Measurements from ENCODE around the gene ADRB1. TPM values are rescaled to one million over a fixed set of nuclear protein-coding genes. Genes with fewer than 3 reads are reported as not detected.

Gene ADRB1
- total RNA-seq, 1 donor from 2014 or later = not detected

DNA sequence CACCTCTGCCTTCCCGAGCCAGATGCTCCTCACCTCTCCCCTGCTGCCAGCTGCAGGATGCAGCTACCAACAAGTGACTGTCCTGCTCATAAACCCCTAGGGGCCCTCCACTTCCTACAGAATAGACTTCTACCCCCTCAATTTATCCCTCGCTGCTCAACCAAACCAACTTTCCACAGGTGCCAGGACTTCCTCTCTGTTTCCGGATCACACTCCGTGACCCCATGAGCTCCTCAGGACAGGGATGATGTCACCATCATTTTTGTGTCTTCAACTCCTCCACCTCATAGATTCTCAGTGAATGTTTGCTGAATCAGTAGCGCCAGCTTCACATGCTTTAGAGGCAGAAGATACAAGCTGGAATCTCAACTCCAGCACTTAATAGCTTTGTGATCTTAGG lies 25.8 kb upstream of the ADRB1 start:
- H3K27me3 Mint-ChIP-seq (ENCODE audit: low read depth) = peaks cover 58% of the 10 kb centered on the region

DNA sequence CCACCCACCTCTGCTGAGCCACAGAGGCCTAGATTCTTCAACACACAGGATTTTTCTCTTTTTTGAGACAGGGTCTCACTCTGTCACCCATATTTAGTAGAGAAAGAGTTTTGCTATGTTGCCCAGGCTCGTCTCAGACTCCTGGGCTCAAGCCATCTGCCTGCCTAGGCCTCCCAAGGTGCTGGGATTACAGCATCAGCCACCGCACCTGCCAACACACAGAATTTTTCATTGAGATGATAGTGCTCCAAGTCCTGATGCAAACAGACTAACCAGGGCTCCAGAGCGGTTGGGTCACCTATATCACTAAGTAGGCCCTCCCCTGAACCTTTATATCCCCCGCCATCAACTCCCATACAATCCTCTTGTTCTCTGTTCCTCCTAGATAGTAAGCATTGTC lies 24.4 kb upstream of the ADRB1 start:
- Mint-ChIP-seq H3K27ac (no peak overlapping the region), H3K36me3 (ENCODE audit: low read depth) (no peaks in the 10 kb centered on the region), H3K4me1 (ENCODE audit: low read depth) (peaks cover 6% of the 10 kb centered on the region), H3K27me3 (ENCODE audit: low read depth) (peaks cover 63% of the 10 kb centered on the region), H3K4me3 (ENCODE audit: low read depth) (no peak overlapping the region), H3K9me3 (peaks cover 12% of the 10 kb centered on the region)
- no peak for DNase-seq (ENCODE audit: low spot score)
- intact Hi-C loops (cut with micrococcal nuclease) = no loop called here

More for the DNA sequence above, 25.8 kb upstream of the ADRB1 start:
- intact Hi-C loops (cut with micrococcal nuclease) = no loop called here
- peaks cover 12% of the 10 kb centered on the region for H3K9me3 Mint-ChIP-seq
- no peak for DNase-seq (ENCODE audit: low spot score)
- H3K27ac Mint-ChIP-seq = no peak overlapping the region
- no peaks in the 10 kb centered on the region for H3K36me3 Mint-ChIP-seq (ENCODE audit: low read depth)
- H3K4me3 Mint-ChIP-seq (ENCODE audit: low read depth) = no peak overlapping the region
- no peaks in the 10 kb centered on the region for H3K4me1 Mint-ChIP-seq (ENCODE audit: low read depth)

DNA sequence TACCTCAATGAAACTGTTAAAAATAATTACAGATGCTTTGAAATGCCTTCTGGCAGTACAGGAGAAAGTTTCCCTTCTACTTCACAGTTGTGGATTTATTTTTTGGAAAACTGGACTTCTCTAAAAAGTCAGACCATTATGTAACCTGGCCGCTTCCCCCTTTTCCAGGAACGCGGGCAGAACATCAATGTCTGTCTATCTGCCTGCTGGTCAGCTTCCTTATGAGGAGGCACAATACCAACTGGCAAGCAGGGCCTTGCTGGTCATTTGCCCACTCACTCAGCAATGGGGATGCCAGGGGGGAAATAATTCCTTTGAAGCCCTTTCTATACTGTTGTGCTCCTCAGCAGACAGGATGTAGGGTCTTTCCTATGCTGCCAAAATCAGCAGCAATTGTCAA lies 22.5 kb upstream of the ADRB1 start:
- Mint-ChIP-seq H3K4me1 (ENCODE audit: low read depth) (peaks cover 22% of the 10 kb centered on the region), H3K27me3 (ENCODE audit: low read depth) (peaks cover 52% of the 10 kb centered on the region), H3K4me3 (ENCODE audit: low read depth) (no peak overlapping the region), H3K36me3 (ENCODE audit: low read depth) (peaks cover 3% of the 10 kb centered on the region), H3K9me3 (peaks cover under 1% of the 10 kb centered on the region), H3K27ac (no peak overlapping the region)
- DNase-seq (ENCODE audit: low spot score) = no peak
- intact Hi-C loops (cut with micrococcal nuclease) = no loop called here

- intact Hi-C loops (cut with micrococcal nuclease) = no loop called here
- Mint-ChIP-seq H3K36me3 (ENCODE audit: low read depth) (peaks cover 3% of the 10 kb centered on the region), H3K4me1 (ENCODE audit: low read depth) (peaks cover 27% of the 10 kb centered on the region), H3K27me3 (ENCODE audit: low read depth) (peaks cover 51% of the 10 kb centered on the region), H3K4me3 (ENCODE audit: low read depth) (no peak overlapping the region), H3K9me3 (no peaks in the 10 kb centered on the region), H3K27ac (no peak overlapping the region)
- DNase-seq (ENCODE audit: low spot score) = no peak
These were observed 21.7 kb upstream of the ADRB1 start for GRCh38 chr10:114021717-114022680.

DNA sequence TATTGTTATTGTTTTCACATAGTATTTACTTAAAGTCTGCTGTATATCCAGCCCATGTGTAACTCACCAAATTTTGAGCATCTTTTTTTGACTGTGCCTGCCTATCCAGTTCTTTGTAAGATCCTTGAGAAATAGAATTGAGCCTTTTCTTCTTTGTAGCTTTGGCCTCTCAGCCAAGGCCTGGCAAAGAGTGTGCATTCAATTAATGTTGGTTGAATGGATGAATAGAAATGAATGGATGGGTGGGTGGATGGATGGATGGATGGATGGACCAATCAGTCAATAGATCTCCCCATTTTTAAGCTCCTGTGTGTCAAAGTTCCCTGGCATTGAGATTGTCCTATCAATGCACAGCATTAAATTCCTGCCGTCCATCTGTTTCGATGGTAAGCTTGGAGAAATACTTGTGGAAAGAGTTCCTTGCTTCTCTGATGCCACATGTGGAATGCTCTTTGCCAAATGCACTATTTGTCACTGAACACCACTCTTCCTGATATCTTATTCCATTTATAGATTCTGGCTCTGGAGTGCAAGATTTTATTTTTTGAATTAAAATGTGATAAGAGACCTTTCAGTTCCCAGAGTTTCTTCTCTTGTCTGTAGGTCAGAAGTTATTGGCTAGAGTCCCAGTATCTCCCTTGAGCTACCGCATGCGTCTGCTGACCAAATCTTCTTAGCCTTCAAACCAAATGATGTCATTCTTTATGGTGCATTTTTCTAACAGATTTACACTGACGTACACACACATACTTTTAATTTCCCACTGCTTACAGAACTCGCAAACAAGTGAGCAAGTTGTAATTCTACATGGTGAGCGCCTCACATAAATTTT lies 20.7 kb upstream of the ADRB1 start:
- H3K27me3 Mint-ChIP-seq (ENCODE audit: low read depth) = peaks cover 50% of the 10 kb centered on the region
- no peaks in the 10 kb centered on the region for H3K9me3 Mint-ChIP-seq
- no peak for DNase-seq (ENCODE audit: low spot score)

DNA sequence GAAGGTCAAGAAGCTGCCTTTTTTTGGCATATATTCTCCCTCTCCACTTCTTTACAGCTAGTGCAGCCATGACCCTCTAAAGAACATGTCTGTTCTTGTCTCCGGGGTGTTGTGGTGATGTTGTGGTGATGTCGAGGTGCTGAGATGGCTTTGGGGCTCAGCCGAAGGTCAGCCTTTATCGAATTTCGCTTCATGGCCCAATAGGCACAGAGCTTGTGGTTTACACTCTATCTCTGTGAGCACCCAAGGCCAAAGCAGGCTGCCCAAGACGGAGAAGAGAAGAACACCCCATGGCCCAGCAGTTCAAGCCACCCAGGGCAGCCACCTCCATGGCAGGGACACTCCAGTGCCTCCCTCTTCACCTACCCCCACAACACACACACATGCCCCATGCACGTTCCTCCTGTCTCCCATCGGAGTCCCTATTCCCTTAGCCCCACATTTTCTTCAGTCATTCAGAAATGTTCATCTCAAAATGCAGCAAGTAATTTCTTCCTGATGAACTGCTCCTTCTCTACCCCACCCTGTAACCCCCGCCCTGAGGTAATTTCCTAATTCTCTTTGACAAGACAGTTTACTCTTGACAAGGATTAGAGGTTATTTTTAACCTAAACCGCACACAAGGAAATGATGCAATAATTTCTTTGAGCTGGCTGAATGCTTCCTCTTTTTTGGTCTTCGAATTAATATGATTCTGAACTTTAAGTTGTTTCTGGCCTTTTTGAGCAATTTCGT lies 18.6 kb upstream of the ADRB1 start:
- H3K4me3 Mint-ChIP-seq (ENCODE audit: low read depth) = peak overlapping the region; percentile 30
- H3K9me3 Mint-ChIP-seq = no peaks in the 10 kb centered on the region
- peaks cover 60% of the 10 kb centered on the region for H3K27me3 Mint-ChIP-seq (ENCODE audit: low read depth)
- no peak overlapping the region for H3K27ac Mint-ChIP-seq
- peaks cover 32% of the 10 kb centered on the region for H3K4me1 Mint-ChIP-seq (ENCODE audit: low read depth)
- no peak for DNase-seq (ENCODE audit: low spot score)
- peaks cover 3% of the 10 kb centered on the region for H3K36me3 Mint-ChIP-seq (ENCODE audit: low read depth)
- intact Hi-C loops (cut with micrococcal nuclease) = no loop called here

More for the DNA sequence above, 20.7 kb upstream of the ADRB1 start:
- no peak overlapping the region for H3K4me3 Mint-ChIP-seq (ENCODE audit: low read depth)
- intact Hi-C loops (cut with micrococcal nuclease) = no loop called here
- H3K36me3 Mint-ChIP-seq (ENCODE audit: low read depth) = peaks cover 3% of the 10 kb centered on the region
- H3K4me1 Mint-ChIP-seq (ENCODE audit: low read depth) = peaks cover 27% of the 10 kb centered on the region
- no peak overlapping the region for H3K27ac Mint-ChIP-seq

DNA sequence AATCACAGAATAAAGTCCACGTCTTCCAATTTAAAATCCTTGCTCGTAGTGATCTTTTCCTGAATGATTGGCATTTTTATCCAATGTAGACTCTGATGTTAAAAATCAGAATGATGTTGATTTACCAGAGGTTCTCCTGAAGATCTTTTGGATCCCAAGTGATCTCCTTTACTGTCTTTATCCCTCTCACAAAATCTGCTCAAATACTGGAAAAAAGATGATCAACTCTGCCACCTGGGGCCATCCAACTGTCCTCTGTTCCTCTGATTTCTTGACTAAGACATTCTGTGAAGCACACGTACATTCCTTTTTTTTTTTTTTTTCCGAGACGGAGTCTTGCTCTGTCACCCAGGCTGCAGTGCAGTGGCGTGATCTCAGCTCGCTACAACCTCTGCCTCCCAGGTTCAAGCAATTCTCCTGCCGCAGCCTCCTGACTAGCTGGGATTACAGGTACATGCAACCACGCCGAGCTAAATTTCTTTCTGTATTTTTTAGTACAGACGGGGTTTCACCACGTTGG lies 18.0 kb upstream of the ADRB1 start:
- Mint-ChIP-seq H3K4me1 (ENCODE audit: low read depth) (peaks cover 32% of the 10 kb centered on the region), H3K4me3 (ENCODE audit: low read depth) (peak overlapping the region; percentile 30), H3K27me3 (ENCODE audit: low read depth) (peaks cover 57% of the 10 kb centered on the region), H3K36me3 (ENCODE audit: low read depth) (peaks cover 3% of the 10 kb centered on the region), H3K27ac (no peak overlapping the region), H3K9me3 (no peaks in the 10 kb centered on the region)
- no peak for DNase-seq (ENCODE audit: low spot score)
- intact Hi-C loops (cut with micrococcal nuclease) = no loop called here

GRCh38 chr10:114026189-114027040 lies 17.3 kb upstream of the ADRB1 start:
- intact Hi-C loops (cut with micrococcal nuclease) = no loop called here
- Mint-ChIP-seq H3K9me3 (no peaks in the 10 kb centered on the region), H3K27me3 (ENCODE audit: low read depth) (peaks cover 57% of the 10 kb centered on the region), H3K4me3 (ENCODE audit: low read depth) (no peak overlapping the region), H3K4me1 (ENCODE audit: low read depth) (peaks cover 32% of the 10 kb centered on the region), H3K27ac (no peak overlapping the region), H3K36me3 (ENCODE audit: low read depth) (peaks cover 3% of the 10 kb centered on the region)
- no peak for DNase-seq (ENCODE audit: low spot score)

- H3K9me3 Mint-ChIP-seq = no peaks in the 10 kb centered on the region
- H3K36me3 Mint-ChIP-seq (ENCODE audit: low read depth) = peaks cover 3% of the 10 kb centered on the region
- H3K27ac Mint-ChIP-seq = no peak overlapping the region
- H3K4me3 Mint-ChIP-seq (ENCODE audit: low read depth) = no peak overlapping the region
- peaks cover 57% of the 10 kb centered on the region for H3K27me3 Mint-ChIP-seq (ENCODE audit: low read depth)
- DNase-seq (ENCODE audit: low spot score) = no peak
- peaks cover 32% of the 10 kb centered on the region for H3K4me1 Mint-ChIP-seq (ENCODE audit: low read depth)
- intact Hi-C loops (cut with micrococcal nuclease) = no loop called here
These were observed 16.6 kb upstream of the ADRB1 start for GRCh38 chr10:114027041-114027394.

DNA sequence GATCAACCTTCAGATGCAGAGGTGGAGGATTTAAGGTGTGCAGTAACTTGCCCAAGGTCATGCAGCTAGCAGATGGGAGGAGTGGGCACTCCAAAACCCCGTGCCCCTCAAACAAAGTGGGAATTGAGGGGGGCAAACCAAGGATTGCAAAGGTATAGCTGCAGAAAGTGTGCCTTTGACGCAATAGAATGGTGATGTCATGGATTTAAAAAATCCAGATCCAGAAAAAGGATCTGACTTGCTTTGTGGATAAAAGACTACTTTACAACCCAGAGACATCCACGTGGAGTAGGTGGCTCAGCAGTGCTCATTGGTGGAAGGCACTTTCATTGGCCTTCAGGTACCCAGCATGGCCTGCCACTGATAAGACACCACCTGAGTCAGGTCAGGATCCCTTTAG lies 15.7 kb upstream of the ADRB1 start:
- H3K4me3 Mint-ChIP-seq (ENCODE audit: low read depth) = no peak overlapping the region
- H3K27ac Mint-ChIP-seq = no peak overlapping the region
- no peak for DNase-seq (ENCODE audit: low spot score)
- no peaks in the 10 kb centered on the region for H3K9me3 Mint-ChIP-seq
- H3K36me3 Mint-ChIP-seq (ENCODE audit: low read depth) = peaks cover 3% of the 10 kb centered on the region
- peaks cover 55% of the 10 kb centered on the region for H3K27me3 Mint-ChIP-seq (ENCODE audit: low read depth)
- H3K4me1 Mint-ChIP-seq (ENCODE audit: low read depth) = peaks cover 32% of the 10 kb centered on the region
- intact Hi-C loops (cut with micrococcal nuclease) = no loop called here

DNA sequence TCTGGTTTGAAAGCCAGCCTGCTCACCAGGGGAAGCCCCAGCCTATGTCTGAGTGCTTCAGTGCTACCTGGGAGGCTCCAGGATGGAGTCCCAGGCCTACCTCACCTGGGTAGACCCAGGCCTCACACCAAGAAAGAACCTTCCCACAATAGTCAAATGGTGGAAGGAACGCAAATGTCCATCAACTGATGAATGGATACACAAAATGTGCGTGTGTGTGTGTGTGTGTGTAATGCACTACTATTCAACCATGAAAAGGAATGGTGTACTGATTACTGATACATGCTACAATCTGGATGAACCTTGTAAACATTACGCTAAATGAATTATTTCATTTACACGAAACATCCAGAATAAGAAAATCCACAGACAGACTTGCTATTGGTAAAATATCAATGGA lies 15.2 kb upstream of the ADRB1 start:
- Mint-ChIP-seq H3K9me3 (no peaks in the 10 kb centered on the region), H3K4me1 (ENCODE audit: low read depth) (peaks cover 32% of the 10 kb centered on the region), H3K36me3 (ENCODE audit: low read depth) (peaks cover 3% of the 10 kb centered on the region), H3K27me3 (ENCODE audit: low read depth) (peaks cover 55% of the 10 kb centered on the region), H3K27ac (no peak overlapping the region), H3K4me3 (ENCODE audit: low read depth) (no peak overlapping the region)
- DNase-seq (ENCODE audit: low spot score) = no peak
- intact Hi-C loops (cut with micrococcal nuclease) = no loop called here

GRCh38 chr10:114029655-114030054 lies 14.0 kb upstream of the ADRB1 start:
- Mint-ChIP-seq H3K27me3 (ENCODE audit: low read depth) (peaks cover 60% of the 10 kb centered on the region), H3K4me3 (ENCODE audit: low read depth) (no peak overlapping the region), H3K9me3 (no peaks in the 10 kb centered on the region), H3K27ac (no peak overlapping the region), H3K36me3 (ENCODE audit: low read depth) (peaks cover 3% of the 10 kb centered on the region), H3K4me1 (ENCODE audit: low read depth) (peaks cover 23% of the 10 kb centered on the region)
- intact Hi-C loops (cut with micrococcal nuclease) = no loop called here
- no peak for DNase-seq (ENCODE audit: low spot score)
